ENCODE results near the gene PRLR.

Gene PRLR

GRCh38 chr5:35233121-35233520 lies 2.8 kb upstream of the PRLR start:
- FAIRE-seq = no peak

DNA sequence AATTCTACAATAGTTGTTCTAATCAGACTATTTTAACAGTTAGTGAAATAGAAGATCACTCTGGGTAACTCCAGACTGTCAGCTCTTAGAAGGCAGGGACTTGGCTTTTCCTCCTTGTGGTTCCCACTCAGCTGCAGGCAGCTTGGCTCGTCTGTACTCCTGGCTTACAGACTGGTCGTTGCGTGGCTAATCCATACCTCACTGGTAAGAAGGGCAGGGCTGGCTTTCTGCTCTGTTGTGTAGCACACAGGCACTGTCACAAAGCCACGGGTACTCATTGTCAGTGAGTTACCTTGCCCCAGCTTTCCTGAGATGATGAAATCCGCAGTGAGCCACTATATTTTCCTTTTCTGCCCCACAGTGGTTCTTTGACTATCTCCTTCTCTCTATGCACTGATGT lies 1.8 kb upstream of the PRLR start:
- FAIRE-seq = no peak

DNA sequence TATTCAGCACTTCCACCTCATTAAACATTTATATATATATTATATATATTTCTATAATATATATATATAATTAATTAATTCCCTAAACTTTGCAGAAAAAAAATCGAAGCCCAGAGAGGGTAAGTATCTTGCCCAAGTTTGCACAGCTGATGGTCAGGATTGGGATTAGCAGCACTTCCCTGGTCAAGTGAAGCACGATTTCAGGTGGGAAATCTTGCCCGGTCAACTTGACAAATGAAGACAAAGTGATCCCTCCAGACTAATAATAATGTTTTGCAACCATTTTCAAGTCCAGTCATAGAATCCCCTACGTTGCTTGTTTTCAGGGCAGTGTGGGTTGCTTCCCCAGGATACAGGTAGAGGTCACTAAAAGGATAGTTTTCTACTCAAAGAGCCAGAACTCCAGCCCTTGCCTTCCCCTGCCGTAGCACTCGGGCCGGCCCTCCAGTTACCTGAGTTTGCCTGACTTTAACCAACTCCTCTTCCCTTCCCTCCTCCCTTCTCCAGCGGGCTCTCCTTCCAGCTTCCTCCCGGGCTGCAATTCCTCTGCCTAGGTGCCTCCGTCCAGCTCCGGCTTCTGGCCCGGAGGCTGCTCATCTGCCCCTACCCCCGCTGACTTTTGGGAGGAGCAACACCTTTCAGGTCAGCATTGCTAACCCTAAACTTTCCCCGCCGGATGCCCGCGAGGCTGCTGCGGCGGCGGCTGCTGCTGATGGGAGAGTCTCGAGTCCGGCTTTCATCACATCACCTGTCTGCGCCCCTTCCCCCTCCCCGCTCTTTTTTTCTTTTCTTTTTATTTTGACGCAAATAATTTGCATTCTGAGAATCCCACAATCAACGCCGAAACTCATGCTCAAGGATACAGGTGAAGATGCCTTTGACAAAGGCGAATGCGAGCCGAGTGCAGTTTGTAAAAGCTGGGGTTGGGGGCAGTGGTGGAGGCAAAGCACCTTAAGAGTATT lies 930 bp downstream of the PRLR start:
- FAIRE-seq = no peak

GRCh38 chr5:35228310-35228709 lies 2.0 kb downstream of the PRLR start:
- FAIRE-seq = no peak

GRCh38 chr5:35227720-35228119 lies 2.6 kb downstream of the PRLR start:
- no peak for FAIRE-seq

DNA sequence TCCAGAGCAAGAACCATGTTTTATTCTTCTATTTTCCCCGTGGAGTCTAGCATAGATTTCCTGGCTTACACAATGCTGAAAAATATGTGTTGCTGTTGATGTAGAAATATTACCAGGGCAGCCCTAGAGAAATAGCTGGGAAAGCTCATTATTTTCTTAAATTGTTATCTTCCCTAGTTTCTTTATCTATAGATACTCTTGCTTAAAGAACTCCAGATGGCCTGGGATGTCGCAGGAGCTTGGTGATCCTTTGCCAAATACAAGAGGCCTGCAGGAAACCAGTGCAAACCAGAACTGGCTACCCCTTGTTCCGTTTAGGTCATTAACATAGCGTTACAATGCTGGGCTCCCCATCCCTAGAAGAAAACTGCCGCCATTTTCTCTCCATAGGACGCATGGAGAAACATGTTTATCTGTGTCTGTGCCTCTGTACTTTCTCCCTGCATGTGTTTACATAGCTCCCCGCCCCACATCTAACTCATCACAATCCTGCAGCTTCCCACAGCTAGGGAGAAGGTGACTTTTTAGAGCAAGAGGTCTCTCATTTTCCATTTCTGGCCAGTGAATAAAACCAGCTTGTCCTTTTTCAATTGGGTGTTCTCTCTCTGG lies 6.4 kb downstream of the PRLR start:
- FAIRE-seq = no peak

DNA sequence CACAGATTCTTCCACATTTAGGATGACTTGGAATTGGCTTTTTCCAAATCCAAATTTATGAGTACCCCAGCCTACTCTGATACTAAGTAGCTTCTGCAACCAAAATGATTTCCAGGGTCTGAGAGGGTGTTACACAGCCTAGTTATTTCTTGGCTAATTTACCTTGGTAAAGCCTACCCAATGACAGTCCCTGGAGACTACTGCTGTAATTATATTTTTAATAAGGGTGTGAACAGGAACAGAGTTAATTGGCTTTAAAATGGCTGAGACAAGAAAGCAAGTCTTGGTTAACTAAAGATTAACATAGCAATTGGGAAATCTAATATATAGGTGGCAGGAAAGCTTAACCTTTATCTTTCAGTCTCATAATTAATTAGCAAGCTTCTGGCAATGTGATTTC lies 9.3 kb downstream of the PRLR start:
- no peak for FAIRE-seq

- no peak for FAIRE-seq
Observed at GRCh38 chr5:35218981-35219380, 11.3 kb downstream of the PRLR start.

- no peak for FAIRE-seq
Observed at GRCh38 chr5:35214051-35214450, 16.2 kb downstream of the PRLR start.

GRCh38 chr5:35213608-35214007 lies 16.7 kb downstream of the PRLR start:
- no peak for FAIRE-seq

- FAIRE-seq = no peak
Observed at GRCh38 chr5:35212122-35212982, 17.9 kb downstream of the PRLR start.

- no peak for FAIRE-seq
Observed at GRCh38 chr5:35209862-35210261, 20.4 kb downstream of the PRLR start.

- no peak for FAIRE-seq
Observed at GRCh38 chr5:35205606-35206005, 24.7 kb downstream of the PRLR start.

GRCh38 chr5:35205186-35205585 lies 25.1 kb downstream of the PRLR start:
- no peak for FAIRE-seq

GRCh38 chr5:35203403-35203802 lies 26.9 kb downstream of the PRLR start:
- no peak for FAIRE-seq

GRCh38 chr5:35202319-35203111 lies 27.8 kb downstream of the PRLR start:
- FAIRE-seq = no peak

DNA sequence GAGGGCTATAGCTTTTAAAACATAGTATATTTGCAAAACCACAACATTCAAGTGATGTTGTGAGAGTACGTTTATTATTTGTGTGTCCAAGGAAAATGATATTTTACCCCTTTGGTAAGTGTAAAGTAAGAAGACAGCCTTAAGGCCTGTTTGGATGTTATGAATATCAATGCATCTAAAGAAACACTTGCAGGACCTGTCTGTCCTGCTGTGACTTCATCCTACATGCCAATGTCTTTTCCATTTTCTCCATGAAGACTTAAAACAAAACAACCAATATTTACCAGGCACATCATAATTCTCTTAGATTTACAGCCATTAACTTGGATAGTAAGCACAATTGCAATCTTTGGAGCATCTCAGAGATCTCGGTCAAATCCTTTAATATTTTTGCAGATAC lies 29.0 kb downstream of the PRLR start:
- FAIRE-seq = no peak

DNA sequence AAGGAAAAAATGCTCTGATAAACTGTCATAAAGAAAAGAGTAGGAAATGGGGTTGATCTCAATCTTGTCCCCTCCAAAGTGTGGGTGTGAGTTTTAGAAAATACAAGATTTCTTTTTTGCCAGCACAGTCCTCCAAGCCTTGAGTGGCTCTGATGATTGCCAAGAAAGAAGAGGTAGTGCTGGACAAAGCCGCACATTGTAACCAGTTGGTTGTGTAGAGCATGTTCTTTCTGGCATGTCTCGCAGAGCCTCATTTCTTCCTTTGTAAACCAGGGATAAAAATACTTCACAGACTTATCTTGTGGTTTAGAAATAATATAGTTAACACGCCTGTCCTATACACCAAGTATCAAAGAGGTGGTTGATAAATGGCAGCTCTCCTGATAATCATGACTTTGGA lies 30.4 kb downstream of the PRLR start:
- FAIRE-seq = no peak

DNA sequence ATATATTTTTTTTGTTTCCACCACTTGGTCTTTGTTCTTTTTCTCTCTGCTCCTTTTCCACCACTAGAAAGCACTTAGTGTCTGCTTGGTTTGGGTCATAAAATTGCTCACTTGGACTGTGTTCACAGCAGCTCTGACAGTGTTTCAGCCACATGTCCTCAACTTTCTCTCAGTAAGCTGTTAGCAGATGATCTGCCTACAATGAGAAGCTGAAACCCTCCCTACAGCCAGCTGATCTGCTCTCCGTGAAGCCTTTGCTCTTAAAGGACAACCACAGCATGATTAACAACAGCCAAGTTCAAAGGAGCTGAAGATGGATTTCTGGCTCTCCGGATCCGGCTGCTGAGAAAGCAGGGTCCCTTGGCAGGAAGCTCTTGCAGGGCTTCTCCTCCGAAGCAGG lies 31.6 kb downstream of the PRLR start:
- no peak for FAIRE-seq

DNA sequence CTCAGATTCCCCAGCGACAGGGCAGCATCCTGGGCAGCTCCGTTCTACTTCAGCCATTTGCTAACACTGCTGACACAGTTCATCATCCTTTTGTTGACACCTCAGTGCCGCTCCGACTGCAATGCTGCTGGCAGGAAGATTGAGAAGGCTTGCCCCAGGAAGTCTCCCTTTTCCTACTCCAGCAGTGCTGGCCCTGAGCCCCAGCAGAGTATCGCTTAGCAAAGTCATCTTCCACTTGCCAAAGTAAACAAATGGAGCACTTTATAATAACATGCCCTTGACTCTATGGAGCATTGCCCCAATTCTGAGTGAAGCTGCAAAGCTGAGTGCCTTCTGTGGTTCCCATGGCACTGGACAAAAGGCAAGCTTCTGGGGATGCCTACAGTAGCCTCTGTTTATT lies 32.2 kb downstream of the PRLR start:
- FAIRE-seq = no peak

DNA sequence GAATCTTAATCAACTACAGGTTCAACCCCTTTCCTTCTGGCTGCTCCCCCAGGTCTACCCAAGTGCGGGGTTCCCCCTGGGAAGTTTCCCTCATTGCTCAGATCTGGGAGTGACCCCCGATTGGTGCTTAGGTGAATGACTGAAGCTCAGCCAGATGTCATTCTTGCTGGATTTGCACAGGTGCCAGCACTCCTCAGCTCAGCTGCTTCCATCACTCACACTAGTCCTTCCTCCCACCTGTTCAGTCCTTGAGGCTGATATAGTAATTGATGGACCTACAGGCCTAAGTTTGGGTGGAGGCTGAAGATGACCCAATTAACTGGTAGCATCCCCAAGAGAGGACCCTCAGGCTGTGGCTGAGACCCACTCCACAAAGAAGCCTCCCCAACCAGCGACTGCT lies 32.9 kb downstream of the PRLR start:
- FAIRE-seq = no peak

DNA sequence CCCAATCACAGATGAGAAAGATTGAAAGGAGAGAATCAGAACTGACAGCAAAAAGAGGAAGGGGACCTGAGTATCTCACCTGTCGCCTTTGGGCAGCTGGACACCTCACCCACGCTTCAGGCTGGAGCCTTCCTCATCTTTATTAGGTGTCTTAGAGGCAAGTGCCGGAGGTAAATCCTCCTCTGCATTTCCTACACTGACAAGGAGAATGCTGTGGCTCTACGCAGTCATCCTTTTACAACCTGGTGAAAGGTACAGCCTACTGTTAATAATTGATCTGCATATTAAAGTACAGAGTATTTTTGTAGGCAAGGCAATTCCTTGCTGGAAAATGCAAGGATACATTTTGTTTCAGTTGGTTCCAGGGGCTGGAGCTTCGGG lies 34.8 kb downstream of the PRLR start:
- FAIRE-seq = no peak

Data from A204.1 (cell line).